ENCODE data around the gene PDIA2.
"Not testable (repeated sequence)": the region's sequence is repeated elsewhere in the genome, so short reads cannot be mapped to it uniquely, and the experiment has no call there.

PDIA2 gene

GRCh38 chr16:259226-259625 lies 23.7 kb upstream of the PDIA2 start:
- no peaks in the 10 kb centered on the region for H3K4me1 Mint-ChIP-seq
- no peak overlapping the region for H3K27ac Mint-ChIP-seq
- H3K4me3 Mint-ChIP-seq, result no peak overlapping the region
- peaks cover 83% of the 10 kb centered on the region for H3K36me3 Mint-ChIP-seq
- no peaks in the 10 kb centered on the region for H3K27me3 Mint-ChIP-seq
- no peaks in the 10 kb centered on the region for H3K9me3 Mint-ChIP-seq
- no peak for ATAC-seq

DNA sequence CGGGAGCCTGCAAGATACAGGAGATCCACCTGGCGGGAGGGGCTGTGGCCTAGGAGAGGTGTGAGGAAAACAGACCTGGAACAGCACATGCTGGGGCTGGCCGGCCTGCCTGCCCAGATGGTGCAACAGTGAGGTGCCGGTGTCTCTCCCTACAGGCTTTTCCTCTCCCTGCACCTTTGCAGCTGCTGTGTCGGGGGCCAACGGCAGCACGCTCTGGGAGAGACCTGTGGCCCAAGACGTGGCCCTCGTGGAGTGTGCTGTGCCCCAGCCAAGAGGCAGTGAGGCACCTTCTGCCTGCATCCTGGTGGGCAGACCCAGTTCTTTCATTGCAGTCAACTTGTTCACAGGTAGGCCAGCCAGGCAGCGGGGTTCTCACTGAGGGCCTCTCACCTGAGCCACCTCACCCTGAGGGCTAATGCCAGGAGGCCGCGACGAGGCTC lies 23.1 kb upstream of the PDIA2 start:
- H3K36me3 Mint-ChIP-seq, result peaks cover 79% of the 10 kb centered on the region
- H3K4me3 Mint-ChIP-seq, result no peak overlapping the region
- no peaks in the 10 kb centered on the region for H3K9me3 Mint-ChIP-seq
- no peak overlapping the region for H3K27ac Mint-ChIP-seq
- ATAC-seq, result no peak
- H3K4me1 Mint-ChIP-seq, result no peaks in the 10 kb centered on the region
- no peaks in the 10 kb centered on the region for H3K27me3 Mint-ChIP-seq

DNA sequence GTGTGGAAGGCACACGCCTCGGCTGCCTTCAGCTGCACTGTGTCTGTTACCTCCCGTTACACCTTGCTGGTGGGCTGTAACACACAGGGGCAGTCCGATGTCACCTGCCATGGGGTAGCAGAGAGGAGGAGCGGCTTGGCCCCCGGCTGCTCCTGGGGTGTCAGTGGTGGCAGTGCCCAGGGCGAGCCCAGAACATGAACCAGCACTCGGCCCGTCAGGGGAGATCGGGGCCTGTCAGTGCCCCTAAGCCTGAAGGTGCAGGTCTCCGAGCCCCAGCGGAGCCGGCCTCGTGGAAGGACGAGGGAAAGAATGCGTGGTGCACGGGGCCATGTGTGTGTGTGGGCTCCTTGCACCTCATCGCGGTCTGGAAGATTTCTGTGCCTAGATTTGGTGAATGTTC lies 22.6 kb upstream of the PDIA2 start:
- Mint-ChIP-seq H3K27me3 (no peaks in the 10 kb centered on the region), H3K27ac (no peak overlapping the region), H3K36me3 (peaks cover 79% of the 10 kb centered on the region), H3K4me1 (no peaks in the 10 kb centered on the region), H3K9me3 (no peaks in the 10 kb centered on the region), H3K4me3 (no peak overlapping the region)
- ATAC-seq, result no peak

GRCh38 chr16:261031-261691 lies 21.8 kb upstream of the PDIA2 start:
- Mint-ChIP-seq H3K9me3 (no peaks in the 10 kb centered on the region), H3K36me3 (peaks cover 78% of the 10 kb centered on the region), H3K27me3 (no peaks in the 10 kb centered on the region), H3K4me1 (no peaks in the 10 kb centered on the region), H3K4me3 (no peak overlapping the region), H3K27ac (no peak overlapping the region)
- no peak for ATAC-seq

- Mint-ChIP-seq H3K36me3 (peaks cover 69% of the 10 kb centered on the region), H3K4me3 (no peak overlapping the region), H3K27me3 (no peaks in the 10 kb centered on the region), H3K9me3 (no peaks in the 10 kb centered on the region), H3K27ac (no peak overlapping the region), H3K4me1 (no peaks in the 10 kb centered on the region)
- no peak for ATAC-seq
Measured at GRCh38 chr16:262121-262745, 20.7 kb upstream of the PDIA2 start.

- no peaks in the 10 kb centered on the region for H3K4me1 Mint-ChIP-seq
- H3K36me3 Mint-ChIP-seq, result peaks cover 58% of the 10 kb centered on the region
- no peak overlapping the region for H3K27ac Mint-ChIP-seq
- no peaks in the 10 kb centered on the region for H3K9me3 Mint-ChIP-seq
- ATAC-seq, result no peak
- H3K27me3 Mint-ChIP-seq, result no peaks in the 10 kb centered on the region
- no peak overlapping the region for H3K4me3 Mint-ChIP-seq
Measured at GRCh38 chr16:263182-263774, 19.7 kb upstream of the PDIA2 start.

DNA sequence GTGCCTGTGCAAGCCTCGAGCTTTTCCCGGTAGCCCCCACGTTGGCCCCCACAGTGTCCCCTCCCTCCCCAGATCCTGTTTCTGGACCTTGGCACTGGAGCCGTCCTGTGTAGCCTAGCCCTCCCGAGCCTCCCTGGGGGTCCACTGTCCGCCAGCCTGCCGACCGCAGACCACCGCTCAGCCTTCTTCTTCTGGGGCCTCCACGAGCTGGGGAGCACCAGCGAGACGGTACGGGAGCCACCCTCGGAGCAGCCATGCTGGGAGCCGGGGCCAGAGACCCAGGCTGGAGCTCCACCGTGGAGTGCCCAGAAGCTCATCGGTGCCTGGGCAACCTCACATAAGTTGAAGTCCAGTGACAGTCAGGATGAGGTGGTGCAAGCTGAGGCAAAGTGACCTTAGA lies 19.0 kb upstream of the PDIA2 start:
- no peak overlapping the region for H3K27ac Mint-ChIP-seq
- no peaks in the 10 kb centered on the region for H3K4me1 Mint-ChIP-seq
- no peak overlapping the region for H3K4me3 Mint-ChIP-seq
- no peaks in the 10 kb centered on the region for H3K9me3 Mint-ChIP-seq
- H3K36me3 Mint-ChIP-seq, result peaks cover 58% of the 10 kb centered on the region
- ATAC-seq, result no peak
- H3K27me3 Mint-ChIP-seq, result no peaks in the 10 kb centered on the region

DNA sequence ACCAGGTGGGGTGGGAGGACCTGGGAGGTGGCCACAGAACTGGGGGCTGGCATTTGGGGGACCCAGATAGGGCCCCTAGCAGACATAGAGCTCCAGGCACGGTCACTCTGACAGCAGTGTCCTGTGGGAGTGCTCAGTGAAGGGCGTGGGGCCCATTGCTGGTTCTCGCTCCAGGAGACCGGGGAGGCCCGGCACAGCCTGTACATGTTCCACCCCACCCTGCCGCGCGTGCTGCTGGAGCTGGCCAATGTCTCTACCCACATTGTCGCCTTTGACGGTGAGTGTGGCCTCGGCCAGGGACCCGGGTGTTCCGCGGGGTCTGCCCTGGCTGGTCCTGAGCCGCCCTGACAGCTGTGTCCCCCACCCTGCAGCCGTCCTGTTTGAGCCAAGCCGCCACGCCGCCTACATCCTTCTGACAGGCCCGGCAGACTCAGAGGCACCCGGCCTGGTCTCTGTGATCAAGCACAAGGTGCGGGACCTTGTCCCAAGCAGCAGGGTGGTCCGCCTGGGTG lies 18.5 kb upstream of the PDIA2 start:
- Mint-ChIP-seq H3K4me3 (no peak overlapping the region), H3K36me3 (peaks cover 58% of the 10 kb centered on the region), H3K9me3 (no peaks in the 10 kb centered on the region), H3K4me1 (no peaks in the 10 kb centered on the region), H3K27me3 (no peaks in the 10 kb centered on the region), H3K27ac (no peak overlapping the region)
- ATAC-seq, result no peak

DNA sequence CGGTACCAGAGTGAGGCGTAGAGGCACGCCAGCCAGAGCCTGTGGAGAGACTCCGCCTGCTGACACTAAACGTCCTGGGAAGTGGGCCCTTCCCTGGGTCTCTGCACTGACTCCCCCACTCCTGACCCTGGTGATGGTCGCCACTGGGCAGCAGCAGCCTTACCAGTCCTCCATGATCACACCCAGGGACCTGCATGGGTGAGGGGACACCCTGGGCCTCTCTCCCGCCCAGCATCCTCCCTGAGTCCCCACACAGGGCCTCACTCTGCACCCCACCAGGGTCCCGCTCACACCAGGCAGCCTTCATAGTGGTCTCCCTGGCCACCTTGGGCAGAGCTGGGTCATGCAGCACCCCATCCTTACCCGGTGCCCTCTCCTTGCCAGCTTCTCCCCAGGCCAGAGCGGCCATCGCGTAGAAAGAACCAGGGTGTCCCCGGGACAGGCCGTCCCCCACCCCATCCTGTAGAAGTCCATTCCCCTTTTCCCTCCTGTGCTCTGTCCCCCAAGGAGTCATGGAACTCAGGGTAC lies 17.9 kb upstream of the PDIA2 start:
- Mint-ChIP-seq H3K4me1 (no peaks in the 10 kb centered on the region), H3K27ac (no peak overlapping the region), H3K9me3 (no peaks in the 10 kb centered on the region), H3K36me3 (peaks cover 56% of the 10 kb centered on the region), H3K27me3 (no peaks in the 10 kb centered on the region), H3K4me3 (no peak overlapping the region)
- no peak for ATAC-seq

DNA sequence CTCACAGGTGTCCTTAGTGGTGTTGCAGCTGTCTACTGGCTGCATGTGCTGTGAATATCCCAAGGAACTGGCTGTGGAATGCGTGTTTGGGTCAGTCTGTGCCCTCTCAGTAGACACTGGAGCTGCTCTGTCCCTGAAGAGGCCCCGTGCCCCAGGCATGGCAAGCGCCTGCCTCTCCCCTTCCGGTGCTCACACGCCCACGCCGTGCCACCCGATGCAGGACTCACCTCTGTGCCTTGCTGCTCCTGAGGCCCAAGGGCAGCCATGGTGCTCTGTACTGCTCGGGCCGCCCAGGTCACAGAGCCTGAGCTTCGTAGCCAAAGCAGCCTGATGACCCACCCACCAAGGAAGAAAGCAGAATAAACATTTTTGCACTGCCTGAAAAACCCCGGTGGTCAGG lies 17.3 kb upstream of the PDIA2 start:
- Mint-ChIP-seq H3K4me3 (no peak overlapping the region), H3K4me1 (no peaks in the 10 kb centered on the region), H3K9me3 (no peaks in the 10 kb centered on the region), H3K36me3 (peaks cover 50% of the 10 kb centered on the region), H3K27ac (no peak overlapping the region), H3K27me3 (no peaks in the 10 kb centered on the region)
- ATAC-seq, result no peak

- Mint-ChIP-seq H3K4me1 (no peaks in the 10 kb centered on the region), H3K9me3 (no peaks in the 10 kb centered on the region), H3K4me3 (no peak overlapping the region), H3K27ac (no peak overlapping the region), H3K36me3 (peaks cover 42% of the 10 kb centered on the region), H3K27me3 (peaks cover 2% of the 10 kb centered on the region)
- ATAC-seq, result no peak
Measured at GRCh38 chr16:266258-267164, 16.5 kb upstream of the PDIA2 start.

GRCh38 chr16:267562-267961 lies 15.4 kb upstream of the PDIA2 start:
- not testable (repeated sequence) for H3K4me1 Mint-ChIP-seq, H3K4me3 Mint-ChIP-seq, H3K27ac Mint-ChIP-seq, ATAC-seq, H3K9me3 Mint-ChIP-seq
- Mint-ChIP-seq H3K27me3 (peaks cover 12% of the 10 kb centered on the region), H3K36me3 (peaks cover 31% of the 10 kb centered on the region)

DNA sequence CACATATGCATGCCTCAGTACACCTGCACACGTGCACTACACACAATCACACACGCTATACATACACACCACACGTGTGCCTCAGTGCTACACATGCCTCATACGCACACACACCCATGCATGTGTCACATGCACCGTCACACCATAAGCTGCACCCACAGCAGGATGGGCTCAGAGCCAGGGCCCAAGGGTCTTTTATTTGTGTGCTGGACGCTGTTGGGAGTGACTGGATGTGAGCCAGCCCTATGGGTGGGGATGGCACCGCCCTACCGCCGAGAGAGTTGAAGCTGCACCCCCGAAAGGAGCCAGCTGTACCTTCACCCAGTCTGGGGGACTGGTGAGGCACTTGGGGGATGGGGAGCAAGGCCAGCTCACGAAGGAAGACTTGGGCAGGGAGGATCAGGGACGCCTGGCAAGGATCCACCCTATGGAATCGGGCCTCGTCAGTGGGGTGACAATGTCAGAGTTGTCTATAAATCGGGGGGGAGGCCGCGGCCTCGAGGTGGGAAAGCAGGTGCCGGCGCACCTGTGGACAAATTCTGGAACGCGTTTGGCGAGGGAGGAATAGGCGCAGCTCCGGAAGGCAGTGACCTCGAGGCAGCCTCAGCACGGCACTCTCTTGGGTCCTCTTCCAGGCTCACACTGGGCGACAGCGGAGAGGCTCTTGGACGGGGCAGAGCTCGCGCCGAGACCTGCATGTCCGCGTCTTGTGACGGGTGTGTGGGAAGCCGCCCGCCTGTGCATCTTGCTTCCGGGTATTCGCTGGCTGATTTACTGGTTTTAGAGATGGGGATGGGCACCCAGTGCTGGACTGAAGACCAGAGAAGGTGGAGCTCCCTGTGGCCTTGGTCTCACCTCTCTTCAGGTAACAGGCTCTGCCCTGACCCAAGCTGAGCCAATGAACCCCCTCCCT lies 14.6 kb upstream of the PDIA2 start:
- H3K27me3 Mint-ChIP-seq, result peaks cover 12% of the 10 kb centered on the region
- no peaks in the 10 kb centered on the region for H3K9me3 Mint-ChIP-seq
- no peak for ATAC-seq
- no peak overlapping the region for H3K27ac Mint-ChIP-seq
- H3K4me1 Mint-ChIP-seq, result no peaks in the 10 kb centered on the region
- H3K36me3 Mint-ChIP-seq, result peaks cover 23% of the 10 kb centered on the region
- no peak overlapping the region for H3K4me3 Mint-ChIP-seq

GRCh38 chr16:269061-269796 lies 13.7 kb upstream of the PDIA2 start:
- Mint-ChIP-seq H3K4me1 (no peaks in the 10 kb centered on the region), H3K27ac (no peak overlapping the region), H3K4me3 (no peak overlapping the region), H3K9me3 (no peaks in the 10 kb centered on the region), H3K36me3 (peaks cover 15% of the 10 kb centered on the region), H3K27me3 (peaks cover 12% of the 10 kb centered on the region)
- ATAC-seq, result no peak

Measured in stimulated activated memory B cell treated with anti-CD40 and anti-IgM and Interleukin-4, amounts not matched to agents 10 μg/mL and 1 μg/mL and 100 μg/mL, for 72 hours (primary cell).